ENCODE measurements around the gene KLF11. TPM values are rescaled to one million over a fixed set of nuclear protein-coding genes. Genes with fewer than 3 reads are reported as not detected.

KLF11 gene
- total and polyA plus RNA-seq, 2 of the 8 experiments (the other 6 are each of a cell fraction or from before 2014, with no cell fraction given): 6.4 to 10.1 TPM

DNA sequence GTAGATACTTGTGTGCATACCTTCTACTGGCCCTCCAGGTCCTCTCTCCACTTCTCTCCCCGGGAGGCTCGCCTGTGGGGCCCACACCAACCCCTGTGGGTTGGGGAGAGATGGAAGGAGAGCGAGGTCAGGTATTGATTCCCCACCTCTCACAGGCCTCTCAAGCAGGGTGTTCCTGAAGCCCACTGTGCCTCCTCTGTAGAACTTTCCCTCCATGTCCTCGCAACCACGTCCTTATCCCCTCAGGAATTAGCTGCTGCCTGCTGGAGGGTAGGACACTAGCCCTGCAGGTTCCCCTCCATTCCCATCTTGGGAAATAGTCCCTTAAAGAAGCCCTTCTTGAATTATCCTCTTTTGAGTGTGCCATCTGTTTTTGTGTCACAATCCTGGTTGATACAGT, 38.9 kb upstream of the KLF11 start (continued):
- TF ChIP-seq, protein P1, sequence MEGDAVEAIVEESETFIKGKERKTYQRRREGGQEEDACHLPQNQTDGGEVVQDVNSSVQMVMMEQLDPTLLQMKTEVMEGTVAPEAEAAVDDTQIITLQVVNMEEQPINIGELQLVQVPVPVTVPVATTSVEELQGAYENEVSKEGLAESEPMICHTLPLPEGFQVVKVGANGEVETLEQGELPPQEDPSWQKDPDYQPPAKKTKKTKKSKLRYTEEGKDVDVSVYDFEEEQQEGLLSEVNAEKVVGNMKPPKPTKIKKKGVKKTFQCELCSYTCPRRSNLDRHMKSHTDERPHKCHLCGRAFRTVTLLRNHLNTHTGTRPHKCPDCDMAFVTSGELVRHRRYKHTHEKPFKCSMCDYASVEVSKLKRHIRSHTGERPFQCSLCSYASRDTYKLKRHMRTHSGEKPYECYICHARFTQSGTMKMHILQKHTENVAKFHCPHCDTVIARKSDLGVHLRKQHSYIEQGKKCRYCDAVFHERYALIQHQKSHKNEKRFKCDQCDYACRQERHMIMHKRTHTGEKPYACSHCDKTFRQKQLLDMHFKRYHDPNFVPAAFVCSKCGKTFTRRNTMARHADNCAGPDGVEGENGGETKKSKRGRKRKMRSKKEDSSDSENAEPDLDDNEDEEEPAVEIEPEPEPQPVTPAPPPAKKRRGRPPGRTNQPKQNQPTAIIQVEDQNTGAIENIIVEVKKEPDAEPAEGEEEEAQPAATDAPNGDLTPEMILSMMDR (IDR thresholded peaks at IDR 0.05; ENCODE audit: control extremely low read depth in 1 of 3, insufficient read depth in 1 of 3, low read depth in 1 of 3, low read length in 3 of 3): no peak
- TF ChIP-seq SP4 (IDR thresholded peaks at IDR 0.05; ENCODE audit: low read length) (no peak), BACH1 (IDR thresholded peaks at IDR 0.05; ENCODE audit: low read length) (no peak), CHD2 (IDR thresholded peaks at IDR 0.05; ENCODE audit: low read length) (no peak), TBP (IDR thresholded peaks at IDR 0.05; ENCODE audit: low read depth, low read length) (no peak)
